Measurements from ENCODE around the gene TRMU.

- TF ChIP-seq CTCF (IDR thresholded peaks at IDR 0.05) (no peak), POLR2AphosphoS5 (IDR thresholded peaks at IDR 0.05; ENCODE audit: low read depth, low read length) (no peak), SIN3A (IDR thresholded peaks at IDR 0.05; ENCODE audit: borderline replicate concordance, insufficient read depth, low read depth, low read length) (no peak), TCF7L2 (IDR thresholded peaks at IDR 0.05; ENCODE audit: low read depth, low read length) (no peak)
- TF ChIP-seq, protein P1, sequence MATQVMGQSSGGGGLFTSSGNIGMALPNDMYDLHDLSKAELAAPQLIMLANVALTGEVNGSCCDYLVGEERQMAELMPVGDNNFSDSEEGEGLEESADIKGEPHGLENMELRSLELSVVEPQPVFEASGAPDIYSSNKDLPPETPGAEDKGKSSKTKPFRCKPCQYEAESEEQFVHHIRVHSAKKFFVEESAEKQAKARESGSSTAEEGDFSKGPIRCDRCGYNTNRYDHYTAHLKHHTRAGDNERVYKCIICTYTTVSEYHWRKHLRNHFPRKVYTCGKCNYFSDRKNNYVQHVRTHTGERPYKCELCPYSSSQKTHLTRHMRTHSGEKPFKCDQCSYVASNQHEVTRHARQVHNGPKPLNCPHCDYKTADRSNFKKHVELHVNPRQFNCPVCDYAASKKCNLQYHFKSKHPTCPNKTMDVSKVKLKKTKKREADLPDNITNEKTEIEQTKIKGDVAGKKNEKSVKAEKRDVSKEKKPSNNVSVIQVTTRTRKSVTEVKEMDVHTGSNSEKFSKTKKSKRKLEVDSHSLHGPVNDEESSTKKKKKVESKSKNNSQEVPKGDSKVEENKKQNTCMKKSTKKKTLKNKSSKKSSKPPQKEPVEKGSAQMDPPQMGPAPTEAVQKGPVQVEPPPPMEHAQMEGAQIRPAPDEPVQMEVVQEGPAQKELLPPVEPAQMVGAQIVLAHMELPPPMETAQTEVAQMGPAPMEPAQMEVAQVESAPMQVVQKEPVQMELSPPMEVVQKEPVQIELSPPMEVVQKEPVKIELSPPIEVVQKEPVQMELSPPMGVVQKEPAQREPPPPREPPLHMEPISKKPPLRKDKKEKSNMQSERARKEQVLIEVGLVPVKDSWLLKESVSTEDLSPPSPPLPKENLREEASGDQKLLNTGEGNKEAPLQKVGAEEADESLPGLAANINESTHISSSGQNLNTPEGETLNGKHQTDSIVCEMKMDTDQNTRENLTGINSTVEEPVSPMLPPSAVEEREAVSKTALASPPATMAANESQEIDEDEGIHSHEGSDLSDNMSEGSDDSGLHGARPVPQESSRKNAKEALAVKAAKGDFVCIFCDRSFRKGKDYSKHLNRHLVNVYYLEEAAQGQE (IDR thresholded peaks at IDR 0.05; ENCODE audit: insufficient read depth in 1 of 2, low read depth in 2 of 2, low read length in 1 of 2), result no peak
These were observed 14.2 kb downstream of the TRMU start for GRCh38 chr22:46349681-46350080.
